ENCODE results near the gene TLR2.
"Not testable (repeated sequence)": the region's sequence is repeated elsewhere in the genome, so short reads cannot be mapped to it uniquely, and the experiment has no call there.

The TLR2 gene

GRCh38 chr4:153661215-153661822 lies 22.8 kb upstream of the TLR2 start:
- DNase-seq: no peak

DNA sequence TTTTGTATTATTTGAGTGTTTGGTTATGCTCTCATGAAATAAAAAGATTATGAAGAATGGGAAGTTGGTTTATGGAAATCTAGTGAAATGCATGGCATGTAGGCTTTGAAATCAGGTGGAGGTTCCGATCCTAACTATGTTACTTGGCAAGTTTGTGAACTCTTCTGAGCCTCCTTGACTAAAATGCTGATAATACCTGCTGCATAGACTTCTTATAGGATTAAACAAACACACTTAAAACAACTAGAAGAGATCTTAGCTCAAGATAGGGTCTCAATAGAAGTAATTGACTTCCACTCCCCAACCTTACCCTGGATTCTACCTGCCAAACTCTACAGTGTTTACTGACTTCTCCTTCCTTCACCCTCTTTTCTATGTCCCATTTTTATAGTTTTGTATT lies 22.2 kb upstream of the TLR2 start:
- DNase-seq: no peak

DNA sequence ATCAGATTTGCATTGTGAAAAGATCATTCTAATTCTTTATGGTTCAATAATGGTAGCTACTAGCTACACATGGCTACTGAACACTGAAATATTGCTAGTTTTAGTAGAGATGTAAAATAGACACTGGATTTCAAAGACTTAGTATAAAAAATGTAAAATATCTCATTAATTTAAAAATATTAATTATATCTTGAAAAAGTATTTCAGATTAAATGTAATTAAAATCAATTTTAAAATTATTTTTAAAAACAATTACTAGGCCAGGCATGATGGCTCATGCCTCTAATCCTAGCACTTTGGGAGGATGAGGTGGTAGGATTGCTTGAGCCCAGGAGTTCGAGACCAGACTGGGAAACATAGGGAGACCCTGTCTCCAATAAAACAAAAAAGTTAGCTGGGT lies 20.4 kb upstream of the TLR2 start:
- no peak for DNase-seq

DNA sequence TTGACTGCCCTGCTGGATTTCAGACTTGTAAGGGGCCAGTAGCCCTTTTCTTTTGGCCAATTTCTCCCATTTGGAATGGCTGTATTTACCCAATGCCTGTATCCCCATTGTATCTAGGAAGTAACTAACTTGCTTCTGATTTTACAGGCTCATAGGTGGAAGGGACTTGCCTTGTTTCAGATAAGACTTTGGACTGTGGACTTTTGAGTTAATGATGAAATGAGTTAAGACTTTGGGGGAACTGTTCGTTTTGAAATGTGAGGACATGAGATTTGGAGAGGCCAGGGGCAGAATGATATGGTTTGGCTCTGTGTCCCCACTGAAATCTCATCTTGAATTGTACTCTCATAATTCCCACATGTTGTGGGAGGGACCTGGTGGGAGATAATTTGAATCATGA lies 17.6 kb upstream of the TLR2 start:
- not testable (repeated sequence) for DNase-seq

DNA sequence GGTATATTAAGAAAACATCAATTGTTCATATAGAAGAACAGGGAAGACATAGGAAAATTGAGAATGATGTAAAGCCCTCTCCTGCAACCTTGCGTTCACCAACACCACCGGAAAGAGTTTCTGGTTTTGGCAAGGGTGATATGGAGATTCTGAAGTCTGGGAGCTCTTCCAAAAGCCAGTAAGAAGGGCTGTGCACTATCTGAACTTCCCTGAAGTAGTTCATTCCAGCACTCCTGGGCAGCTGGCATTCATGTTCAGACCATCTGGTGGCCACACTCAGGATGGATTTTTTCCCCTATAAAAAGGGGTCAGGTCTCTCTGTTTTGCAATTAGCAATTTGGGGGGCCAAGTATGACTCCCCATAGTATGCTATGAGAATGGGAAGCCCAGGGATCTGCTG lies 15.4 kb upstream of the TLR2 start:
- DNase-seq: no peak

DNA sequence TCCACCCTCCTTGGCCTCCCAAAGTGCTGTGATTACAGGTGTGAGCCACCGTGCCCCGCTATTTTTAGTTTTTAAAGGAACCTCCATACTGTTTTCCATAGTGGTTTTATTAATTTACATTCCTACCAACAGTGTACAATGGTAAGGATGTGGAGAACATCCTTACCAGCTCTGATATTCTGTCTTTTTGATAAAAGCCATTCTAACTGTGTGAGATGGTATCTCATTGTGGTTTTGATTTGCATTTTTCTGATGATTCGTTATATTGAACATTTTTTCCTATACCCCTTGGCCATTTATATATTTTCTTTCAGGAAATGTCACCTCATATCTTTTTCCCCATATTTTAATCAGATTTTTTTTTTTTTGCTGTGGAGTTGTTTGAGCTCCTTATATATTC lies 14.2 kb upstream of the TLR2 start:
- no peak for DNase-seq

GRCh38 chr4:153676486-153676885 lies 7.6 kb upstream of the TLR2 start:
- no peak for DNase-seq

DNA sequence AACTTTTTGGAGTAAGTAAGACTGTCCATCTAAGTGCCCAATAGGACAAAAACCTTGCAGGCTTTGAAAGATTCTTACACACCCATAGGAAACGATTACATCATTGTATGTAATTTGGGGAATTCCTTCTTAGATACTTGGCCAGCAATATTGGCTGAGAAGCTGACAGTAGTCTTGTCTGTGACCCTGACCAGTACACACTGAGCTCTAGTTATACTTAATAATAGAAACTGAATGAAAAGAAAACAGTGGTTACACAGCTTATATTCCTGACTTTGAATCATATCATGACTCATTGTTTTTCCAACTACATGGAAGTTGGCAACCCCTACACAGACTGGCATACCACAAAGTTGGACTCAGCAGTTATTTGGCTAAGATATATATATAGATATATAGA lies 7.1 kb upstream of the TLR2 start:
- DNase-seq: no peak

DNA sequence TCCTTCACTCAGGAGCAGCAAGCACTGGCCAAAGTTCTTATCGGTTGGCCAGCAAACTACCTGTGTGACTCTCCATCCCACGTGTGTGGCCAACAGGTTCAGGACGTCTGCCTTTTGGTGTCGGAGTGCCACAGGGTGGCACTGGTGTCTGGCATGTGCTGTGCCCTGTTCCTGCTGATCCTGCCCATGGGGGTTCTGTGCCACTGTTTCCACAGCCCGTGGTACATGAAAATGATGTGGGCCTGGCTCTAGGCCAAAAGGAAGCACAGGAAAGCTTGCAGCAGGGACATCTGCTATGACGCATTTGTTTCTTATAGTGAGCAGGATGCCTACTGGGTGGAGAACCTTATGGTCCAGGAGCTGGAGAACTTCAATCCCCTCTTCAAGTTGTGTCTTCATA lies 4.6 kb upstream of the TLR2 start:
- no peak for DNase-seq

GRCh38 chr4:153683763-153684181 lies 308 bp upstream of the TLR2 start:
- DNase-seq: no peak

DNA sequence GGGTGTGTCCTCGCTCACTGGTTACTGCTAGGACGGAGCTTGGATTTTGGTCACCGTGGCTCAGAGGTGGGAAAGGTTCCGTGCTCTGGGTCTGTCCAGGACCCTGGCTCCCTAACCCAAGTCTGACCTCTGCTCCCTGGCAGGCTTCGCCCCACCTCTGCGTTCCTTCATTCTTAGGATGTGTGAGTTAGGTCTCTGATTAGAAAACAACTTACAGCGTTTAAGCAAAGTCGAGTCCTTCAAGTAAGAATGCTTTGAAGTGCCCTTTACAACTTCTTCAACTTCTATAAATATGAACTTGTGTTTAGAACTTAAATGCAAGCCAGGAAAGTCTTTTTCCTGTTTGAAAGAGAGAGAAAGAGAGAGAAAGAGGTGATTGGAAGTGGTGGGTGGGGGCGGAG lies 891 bp downstream of the TLR2 start:
- DNase-seq: no peak

DNA sequence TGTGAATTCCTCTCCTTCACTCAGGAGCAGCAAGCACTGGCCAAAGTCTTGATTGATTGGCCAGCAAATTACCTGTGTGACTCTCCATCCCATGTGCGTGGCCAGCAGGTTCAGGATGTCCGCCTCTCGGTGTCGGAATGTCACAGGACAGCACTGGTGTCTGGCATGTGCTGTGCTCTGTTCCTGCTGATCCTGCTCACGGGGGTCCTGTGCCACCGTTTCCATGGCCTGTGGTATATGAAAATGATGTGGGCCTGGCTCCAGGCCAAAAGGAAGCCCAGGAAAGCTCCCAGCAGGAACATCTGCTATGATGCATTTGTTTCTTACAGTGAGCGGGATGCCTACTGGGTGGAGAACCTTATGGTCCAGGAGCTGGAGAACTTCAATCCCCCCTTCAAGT lies 20.4 kb downstream of the TLR2 start:
- DNase-seq: no peak

- DNase-seq: no peak
Measured at GRCh38 chr4:153705743-153706468, 21.8 kb downstream of the TLR2 start.

GRCh38 chr4:153706519-153706918 lies 22.4 kb downstream of the TLR2 start:
- no peak for DNase-seq

- DNase-seq: no peak
Measured at GRCh38 chr4:153710681-153711080, 26.6 kb downstream of the TLR2 start.

DNA sequence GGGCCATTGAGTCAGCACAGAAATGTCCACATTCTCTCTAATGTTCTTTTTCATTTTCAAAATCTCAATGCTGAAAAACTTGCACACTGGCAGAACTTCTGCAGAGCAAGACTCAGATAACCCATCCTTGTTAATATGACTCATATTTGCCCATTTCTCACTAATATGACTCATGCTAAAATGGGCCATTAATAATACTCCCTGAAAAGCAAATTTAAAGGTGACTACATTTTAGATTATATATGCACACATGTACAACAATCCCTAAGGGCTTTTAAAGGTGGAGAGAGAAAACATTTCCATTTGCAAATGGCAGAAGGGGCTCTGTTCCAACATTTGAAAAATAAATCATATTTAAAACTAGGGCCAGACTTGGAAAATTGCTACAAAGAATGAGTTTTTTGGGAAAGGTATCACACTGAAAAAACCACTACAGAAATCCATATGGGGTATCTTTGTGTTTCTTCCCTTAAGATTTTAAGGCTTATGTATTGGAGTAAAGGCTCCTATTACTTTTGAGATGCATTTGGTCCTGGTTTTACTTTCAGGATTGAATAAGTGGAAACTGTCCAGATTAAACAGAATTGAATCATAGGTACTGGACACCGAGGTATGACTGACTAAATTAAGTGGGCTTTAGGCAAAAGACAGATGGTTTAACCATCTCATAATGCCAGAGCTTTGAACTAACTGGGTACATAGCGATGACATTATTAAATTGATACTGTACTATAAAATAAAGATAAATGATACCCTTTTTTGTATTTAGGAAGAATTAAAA lies 30.0 kb downstream of the TLR2 start:
- no peak for DNase-seq

GRCh38 chr4:153722036-153722435 lies 38.0 kb downstream of the TLR2 start:
- no peak for DNase-seq

GRCh38 chr4:153724606-153725005 lies 40.5 kb downstream of the TLR2 start:
- DNase-seq: no peak

- DNase-seq: no peak
Measured at GRCh38 chr4:153725136-153725830, 41.2 kb downstream of the TLR2 start.

GRCh38 chr4:153725831-153726154 lies 41.7 kb downstream of the TLR2 start:
- DNase-seq: no peak

DNA sequence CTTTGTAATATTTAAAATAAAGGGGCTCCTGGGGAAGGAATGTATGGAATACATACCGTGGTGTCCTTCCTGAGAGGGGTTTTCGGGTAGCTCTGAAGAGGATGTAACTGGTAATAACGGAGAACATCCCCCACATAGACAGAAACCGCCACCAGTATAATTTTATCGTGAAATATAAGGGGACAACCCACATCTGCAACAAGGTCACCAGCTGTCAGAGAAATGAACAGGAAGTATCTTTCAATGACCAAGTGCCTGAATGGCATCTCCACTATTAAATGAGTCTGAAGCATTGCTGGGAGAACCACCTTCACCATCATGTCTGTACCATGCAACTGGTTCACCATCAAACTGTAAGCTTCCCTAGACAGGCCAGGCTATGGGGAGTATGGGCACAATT lies 44.1 kb downstream of the TLR2 start:
- DNase-seq: no peak

GRCh38 chr4:153728660-153729059 lies 44.6 kb downstream of the TLR2 start:
- DNase-seq: no peak

DNA sequence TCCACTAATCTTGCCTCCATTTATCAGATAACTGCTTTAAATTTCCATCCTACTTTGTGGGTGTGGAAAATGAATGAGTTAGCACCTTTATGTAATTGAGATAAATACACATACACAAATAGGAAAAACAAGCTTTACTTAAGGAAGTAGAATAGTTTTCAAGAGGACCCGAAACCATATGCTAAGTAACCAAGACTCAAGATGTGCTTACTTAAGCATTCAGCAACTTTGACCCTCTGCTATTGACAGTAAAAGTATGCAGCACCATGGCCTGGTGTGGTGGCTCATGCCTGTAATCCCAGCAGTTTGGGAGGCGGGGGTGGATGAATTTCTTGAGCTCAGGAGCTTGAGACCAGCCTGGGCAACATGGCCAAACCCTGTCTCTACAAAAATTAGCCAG lies 45.8 kb downstream of the TLR2 start:
- no peak for DNase-seq

- no peak for DNase-seq
Measured at GRCh38 chr4:153731239-153731638, 47.2 kb downstream of the TLR2 start.
